Activated T-helper 1 cell treated with anti-CD3 and anti-CD28 coated beads, Interleukin-2, amount 50 U/mL, for 16 hours (primary cell): Measurements from ENCODE around the gene PSG4.
"Not testable (repeated sequence)": the region's sequence is repeated elsewhere in the genome, so short reads cannot be mapped to it uniquely, and the experiment has no call there.

Source experiments
- DNase-seq, 2 donors: peaks; one replicate each; pipeline ENCODE4 v3.0.0-alpha.2; 2020; ENCODE audit warnings: low read depth in 1 of 2, low spot score in 1 of 2

The PSG4 gene

GRCh38 chr19:43198686-43199419 is 6.6 kb downstream of the PSG4 start:
- DNase-seq, result not testable (repeated sequence)

- not testable (repeated sequence) for DNase-seq
These were observed 7.6 kb downstream of the PSG4 start for GRCh38 chr19:43197666-43198397.

- DNase-seq, result not testable (repeated sequence)
These were observed 11.0 kb downstream of the PSG4 start for GRCh38 chr19:43194397-43194796.

- not testable (repeated sequence) for DNase-seq
These were observed 12.9 kb downstream of the PSG4 start for GRCh38 chr19:43192381-43193155.

GRCh38 chr19:43188092-43188491 is 17.3 kb downstream of the PSG4 start:
- not testable (repeated sequence) for DNase-seq

- DNase-seq, result not testable (repeated sequence)
These were observed 19.0 kb downstream of the PSG4 start, which contains the start of gene PSG5 for GRCh38 chr19:43186311-43186935. Gene PSG5 (minus strand): TSS chr19:43186536. CDS start chr19:43186405, 131 bp downstream.

- DNase-seq, result not testable (repeated sequence)
These were observed 23.3 kb downstream of the PSG4 start for GRCh38 chr19:43181869-43182771.

GRCh38 chr19:43179569-43180147 is 25.8 kb downstream of the PSG4 start:
- DNase-seq, result not testable (repeated sequence)

GRCh38 chr19:43178577-43178976 is 26.9 kb downstream of the PSG4 start:
- DNase-seq, result not testable (repeated sequence)

- not testable (repeated sequence) for DNase-seq
These were observed 39.5 kb downstream of the PSG4 start for GRCh38 chr19:43165906-43166305.

GRCh38 chr19:43163135-43163534 is 42.3 kb downstream of the PSG4 start:
- not testable (repeated sequence) for DNase-seq

GRCh38 chr19:43162261-43162660 is 43.2 kb downstream of the PSG4 start:
- DNase-seq, result not testable (repeated sequence)

GRCh38 chr19:43152214-43152613 is 53.2 kb downstream of the PSG4 start:
- DNase-seq, result no peak

- not testable (repeated sequence) for DNase-seq
These were observed 55.6 kb downstream of the PSG4 start for GRCh38 chr19:43149788-43150187.

GRCh38 chr19:43148233-43148632 is 57.2 kb downstream of the PSG4 start:
- DNase-seq, result no peak
